Kidney capillary endothelial cell (primary cell): ENCODE results near the gene LCN10.
A peak's percentile ranks its signal among the peaks of the same experiment; 100 is the strongest.
"Not testable (repeated sequence)": the region's sequence is repeated elsewhere in the genome, so short reads cannot be mapped to it uniquely, and the experiment has no call there.

Source experiments
- DNase-seq: peaks from one replicate; pipeline ENCODE4 v3.0.0-alpha.2; 2018; ENCODE audit warnings: low spot score

The LCN10 gene

DNA sequence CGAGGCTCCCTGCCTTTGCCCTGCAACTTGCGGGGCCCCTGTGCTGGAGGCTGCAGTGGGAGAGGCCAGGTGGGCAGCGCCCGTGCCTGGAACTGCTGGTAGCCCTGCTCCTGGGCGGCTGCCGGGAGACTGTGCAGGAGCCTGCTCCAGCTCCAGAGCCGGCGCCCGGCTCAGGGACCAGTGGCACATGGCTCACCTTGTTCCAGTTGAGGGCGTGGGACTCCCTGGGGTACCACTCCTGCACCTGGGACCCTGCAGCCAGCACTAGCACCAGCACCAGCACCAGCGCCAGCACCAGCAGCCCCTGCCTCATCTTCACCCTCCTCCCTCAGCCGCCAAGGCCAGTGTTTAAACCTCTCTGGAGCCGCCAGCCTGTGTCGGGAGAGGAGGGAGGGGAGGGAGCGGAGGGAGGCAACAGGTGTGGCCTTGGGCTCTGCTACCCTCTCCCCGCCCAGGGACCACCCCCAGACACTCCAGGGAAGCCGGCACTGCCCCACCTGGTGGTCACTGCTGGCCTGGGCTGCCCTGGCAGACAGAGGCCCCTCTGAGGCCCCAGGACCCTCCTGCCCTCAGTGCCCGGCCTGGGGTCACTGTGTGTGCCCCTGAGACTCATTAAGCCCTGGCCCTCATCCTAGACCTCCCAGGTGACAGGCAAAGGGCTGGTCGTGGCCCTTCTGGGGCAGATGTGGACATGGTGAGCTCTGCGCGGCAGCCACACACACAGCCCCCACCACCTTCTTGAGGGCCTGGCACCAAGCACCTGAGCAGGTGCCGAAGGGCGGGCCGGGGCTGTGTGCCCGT is at the start of gene LCN10:
Gene LCN10, minus strand, starts transcription at position 350 of the 801 bp plus-strand sequence. Its CDS starts 37 bp downstream, at position 313.
- no peak for DNase-seq

DNA sequence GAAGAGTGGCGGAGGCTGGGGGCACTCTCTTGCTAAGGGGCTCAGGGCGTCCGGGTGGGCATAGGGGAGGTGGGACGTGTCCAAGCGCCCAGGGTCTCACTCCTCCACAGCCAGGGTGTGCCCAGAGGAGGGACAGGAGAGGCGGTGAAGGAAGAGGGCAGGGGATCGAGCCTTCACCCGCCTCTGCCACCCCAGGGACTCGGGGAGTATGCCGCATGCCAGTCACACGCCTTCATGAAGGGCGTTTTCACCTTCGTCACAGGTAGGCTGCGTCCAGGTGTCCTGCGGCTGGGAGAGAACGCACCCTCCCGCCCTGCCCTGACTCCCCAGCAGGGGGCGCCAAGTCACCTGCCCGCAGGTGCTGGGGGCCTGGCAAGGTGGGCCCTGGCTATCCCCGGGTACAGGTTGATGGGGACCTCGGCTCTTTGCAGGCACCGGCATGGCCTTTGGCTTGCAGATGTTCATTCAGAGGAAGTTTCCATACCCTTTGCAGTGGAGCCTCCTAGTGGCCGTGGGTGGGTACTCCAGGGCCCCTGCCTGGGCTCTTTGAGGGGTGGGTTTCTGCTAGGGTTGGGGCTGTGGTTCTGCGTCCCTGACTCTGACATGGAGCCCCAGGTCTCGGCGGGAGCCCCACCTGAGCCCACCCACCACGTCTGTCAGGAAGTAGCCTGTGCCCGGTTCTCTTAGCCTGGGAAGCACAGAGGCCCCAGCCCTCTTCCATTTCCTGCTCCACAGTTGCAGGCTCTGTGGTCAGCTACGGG is 49.0 kb upstream of the LCN10 start:
- DNase-seq = no peak

DNA sequence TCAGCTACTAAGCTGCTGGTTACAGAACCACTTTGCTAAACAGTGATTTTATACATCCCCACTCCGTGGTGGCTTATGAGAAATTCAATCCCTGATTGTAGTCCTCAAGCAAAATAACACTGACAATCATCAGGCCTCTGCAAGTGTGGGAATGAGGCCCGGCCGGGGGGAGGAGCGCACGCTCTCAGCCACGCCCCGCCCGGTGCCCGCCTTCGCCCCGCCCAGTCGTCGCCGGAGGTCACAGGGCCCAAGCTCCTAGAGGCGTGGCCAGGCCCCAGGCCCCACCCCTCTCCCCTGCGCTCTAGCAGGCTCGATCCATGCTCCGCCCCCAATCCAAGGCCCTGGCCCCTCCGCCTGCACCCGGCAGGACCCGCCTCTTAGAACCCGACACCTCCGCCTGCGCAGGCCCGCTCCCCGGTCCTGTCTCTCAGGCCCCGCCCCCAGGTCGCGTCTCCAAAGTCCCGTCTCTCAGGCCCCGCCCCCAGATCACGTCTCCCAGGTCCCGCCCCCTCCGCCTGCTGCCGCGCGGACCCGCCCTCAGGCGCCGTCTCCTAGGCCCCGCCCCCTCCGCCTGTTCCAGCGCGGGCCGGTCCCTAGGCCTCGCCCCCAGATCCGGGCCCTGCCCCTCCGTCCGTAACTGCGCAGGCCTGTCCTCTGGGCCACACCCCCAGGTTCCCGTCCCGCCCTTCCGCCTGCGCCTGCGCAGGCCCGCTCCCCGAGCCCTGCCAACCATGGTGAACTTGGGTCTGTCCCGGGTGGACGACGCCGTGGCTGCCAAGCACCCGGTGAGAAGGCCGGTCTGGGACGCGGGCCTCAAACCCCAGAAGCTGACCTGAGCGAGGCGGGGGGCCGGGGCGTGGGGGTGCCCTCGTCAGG is 48.1 kb upstream of the LCN10 start, which contains the start of gene TMEM141:
Gene TMEM141, plus strand, starts transcription at position 705 of the 876 bp plus-strand sequence. Its CDS starts 27 bp downstream, at position 732.
- peak; percentile 99 for DNase-seq

DNA sequence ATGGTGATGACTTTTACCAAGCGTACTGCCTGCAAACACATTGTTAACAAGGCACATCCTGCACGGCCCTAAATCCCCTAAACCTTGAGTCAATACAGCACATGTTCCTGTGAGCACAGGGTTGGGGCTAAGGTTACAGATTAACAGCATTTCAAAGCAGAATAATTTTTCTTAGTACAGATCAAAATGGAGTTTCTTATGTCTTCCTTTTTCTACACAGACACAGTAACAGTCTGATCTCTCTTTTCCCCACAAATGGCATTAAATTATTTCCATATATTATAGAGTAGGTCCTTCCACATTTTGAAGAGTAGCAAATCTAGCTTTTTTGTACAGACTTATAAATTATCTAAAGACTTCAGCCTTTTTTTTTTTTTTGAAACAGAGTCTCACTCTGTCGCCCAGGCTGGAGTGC is 46.8 kb upstream of the LCN10 start:
- no peak for DNase-seq

DNA sequence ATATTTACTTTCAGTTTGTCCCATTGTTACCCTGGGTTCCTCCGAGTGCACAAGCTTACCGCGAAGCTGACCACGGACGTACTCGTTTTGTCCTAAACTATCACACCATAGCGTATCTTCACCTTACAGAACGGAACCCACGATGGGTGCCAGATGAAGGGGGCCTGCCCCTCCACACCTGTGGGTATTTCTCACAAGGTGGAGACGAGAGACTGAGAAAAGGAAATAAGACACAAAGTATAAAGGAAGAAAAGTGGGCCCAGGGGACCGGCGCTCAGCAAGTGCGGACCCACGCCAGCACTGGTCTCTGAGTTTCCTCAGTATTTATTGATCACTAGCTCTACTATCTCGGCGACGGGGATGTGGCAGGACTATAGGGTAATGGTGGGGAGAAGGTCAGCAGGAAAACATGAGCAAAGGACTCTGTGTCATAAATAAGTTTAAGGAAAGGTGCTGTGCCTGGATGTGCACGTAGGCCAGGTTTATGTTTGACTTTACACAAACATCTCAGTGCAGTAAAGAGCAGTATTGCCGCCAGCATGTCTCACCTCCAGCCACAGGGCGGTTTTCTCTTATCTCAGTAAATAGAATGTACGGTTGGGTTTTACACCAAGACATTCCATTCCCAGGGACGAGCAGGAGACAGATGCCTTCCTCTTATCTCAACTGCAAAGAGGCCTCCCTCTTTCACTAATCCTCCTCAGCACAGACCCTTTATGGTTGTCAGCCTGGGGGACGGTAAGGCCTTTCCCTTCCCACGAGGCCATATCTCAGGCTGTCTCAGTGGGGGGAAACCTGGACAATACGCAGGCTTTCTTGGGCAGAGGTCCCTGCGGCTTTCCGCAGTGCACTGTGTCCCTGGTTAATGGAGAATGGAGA is 46.1 kb upstream of the LCN10 start:
- not testable (repeated sequence) for DNase-seq

DNA sequence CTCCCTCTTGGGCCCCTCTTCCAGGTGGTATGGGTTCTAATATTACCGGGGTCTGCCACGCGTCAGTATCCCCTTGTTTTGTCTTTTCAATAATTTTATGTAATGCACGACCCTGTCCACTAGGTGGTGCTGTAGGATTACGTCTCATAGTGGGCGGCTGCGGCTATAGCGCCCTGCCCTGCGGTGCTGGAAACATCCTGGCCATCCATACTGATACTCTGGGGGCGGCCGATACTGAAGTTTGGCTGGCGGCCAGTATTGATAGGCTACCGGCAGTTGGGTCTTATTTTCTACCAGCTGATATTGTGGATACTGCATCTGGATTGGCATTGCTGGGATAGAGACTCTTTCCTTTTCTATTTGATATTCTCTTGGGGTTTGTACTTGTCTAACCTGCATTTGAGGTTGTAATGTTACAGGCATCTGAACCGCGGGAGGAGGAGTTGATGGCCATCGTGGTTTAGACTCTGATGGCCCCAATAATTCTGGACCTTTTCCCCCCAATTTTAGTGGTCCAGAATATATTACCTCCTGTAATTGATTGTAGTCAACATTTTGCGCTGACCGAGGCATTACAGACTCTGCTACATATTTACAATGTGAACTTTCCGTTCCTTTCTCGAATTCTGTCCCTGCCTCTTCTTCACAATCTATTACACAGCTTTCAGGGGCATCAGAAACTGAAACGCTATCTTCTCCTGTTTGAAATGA is 45.1 kb upstream of the LCN10 start:
- DNase-seq = peak; percentile 69

DNA sequence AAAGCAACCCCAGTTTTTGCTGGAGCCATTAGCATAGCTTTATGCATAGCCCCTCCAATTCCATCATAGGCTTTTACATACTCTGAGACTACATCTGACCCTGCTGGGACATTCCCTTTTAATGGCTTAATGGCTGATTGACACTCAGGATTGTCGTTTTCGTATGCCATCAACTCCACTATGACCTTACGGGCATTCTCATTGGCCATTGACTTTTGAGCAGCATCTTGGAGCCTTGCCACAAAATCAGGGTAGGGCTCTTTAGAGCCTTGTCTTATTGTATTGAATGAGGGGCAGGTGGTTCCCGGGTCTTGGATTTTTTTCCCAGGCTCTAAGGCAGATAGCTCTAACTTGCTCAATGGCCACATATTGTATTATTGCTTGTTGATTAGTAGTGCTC is 44.2 kb upstream of the LCN10 start:
- DNase-seq = not testable (repeated sequence)

DNA sequence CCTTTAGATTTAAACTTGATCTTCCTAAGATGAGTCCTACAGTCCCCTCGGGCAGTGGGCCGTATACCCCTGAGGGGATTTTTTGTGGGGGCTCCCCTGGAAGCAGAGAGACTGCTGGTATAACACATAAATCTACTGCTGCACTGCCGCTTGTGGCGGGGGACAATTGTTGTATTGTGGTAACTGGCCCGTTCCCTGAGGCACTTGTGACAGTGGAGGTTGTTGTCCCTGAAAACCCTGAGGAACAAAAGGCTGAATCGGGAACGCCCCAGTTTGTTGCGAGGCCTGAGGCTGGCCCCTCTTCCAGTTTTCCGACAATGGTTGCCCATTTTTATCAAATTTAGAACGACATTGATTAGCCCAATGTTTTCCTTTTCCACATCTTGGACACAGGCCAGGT is 43.7 kb upstream of the LCN10 start:
- no peak for DNase-seq

DNA sequence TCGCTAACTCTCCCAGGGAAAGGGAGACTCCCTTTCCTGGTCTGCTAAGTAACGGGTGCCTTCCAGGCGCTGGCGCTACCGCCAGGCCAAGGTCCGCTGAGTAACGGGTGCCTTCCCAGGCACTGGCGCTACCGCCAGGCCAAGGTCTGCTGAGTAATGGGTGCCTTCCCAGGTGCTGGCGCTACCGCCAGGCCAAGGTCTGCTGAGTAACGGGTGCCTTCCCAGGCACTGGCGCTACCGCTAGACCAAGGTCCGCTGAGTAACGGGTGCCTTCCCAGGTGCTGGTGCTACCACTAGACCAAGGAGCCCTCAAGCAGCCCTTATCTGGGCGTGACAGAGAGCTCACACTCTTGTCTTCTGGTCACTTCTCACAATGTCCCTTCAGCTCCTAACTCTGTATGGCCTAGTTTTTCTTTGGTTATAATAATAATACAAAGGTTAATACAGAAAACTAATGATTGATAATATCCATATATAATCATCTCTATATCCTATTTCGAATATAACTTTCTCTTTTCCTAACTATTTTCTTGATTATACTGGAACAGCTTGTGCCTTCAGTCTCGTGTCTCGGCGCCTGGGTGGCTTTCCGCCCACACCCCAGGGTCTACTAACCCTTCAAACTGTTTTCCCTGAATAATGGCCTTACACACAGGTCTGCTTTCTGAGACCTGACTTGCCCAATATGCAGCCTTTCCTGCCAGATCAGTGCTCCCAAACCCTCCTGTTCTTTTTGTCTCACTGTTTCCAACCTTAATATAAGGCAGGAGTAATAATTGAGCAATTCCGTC is 43.0 kb upstream of the LCN10 start:
- not testable (repeated sequence) for DNase-seq

DNA sequence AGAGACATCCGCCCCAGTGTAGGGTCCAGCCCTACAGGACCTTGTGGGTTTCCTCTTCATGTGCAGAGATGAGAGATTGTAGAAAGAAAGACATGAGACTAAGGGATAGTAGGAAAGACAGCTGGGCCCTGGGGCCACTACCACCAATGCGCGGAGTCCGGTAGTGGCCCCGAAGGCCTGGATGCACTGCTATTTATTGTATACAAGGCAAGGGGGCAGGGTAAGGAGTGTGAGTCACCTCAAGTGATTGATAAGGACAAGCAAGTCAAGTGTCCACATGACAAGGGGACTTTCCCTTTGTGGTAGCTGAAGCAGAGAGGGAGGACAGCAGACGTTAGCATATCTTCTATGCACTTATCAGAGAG is 42.2 kb upstream of the LCN10 start:
- no peak for DNase-seq

DNA sequence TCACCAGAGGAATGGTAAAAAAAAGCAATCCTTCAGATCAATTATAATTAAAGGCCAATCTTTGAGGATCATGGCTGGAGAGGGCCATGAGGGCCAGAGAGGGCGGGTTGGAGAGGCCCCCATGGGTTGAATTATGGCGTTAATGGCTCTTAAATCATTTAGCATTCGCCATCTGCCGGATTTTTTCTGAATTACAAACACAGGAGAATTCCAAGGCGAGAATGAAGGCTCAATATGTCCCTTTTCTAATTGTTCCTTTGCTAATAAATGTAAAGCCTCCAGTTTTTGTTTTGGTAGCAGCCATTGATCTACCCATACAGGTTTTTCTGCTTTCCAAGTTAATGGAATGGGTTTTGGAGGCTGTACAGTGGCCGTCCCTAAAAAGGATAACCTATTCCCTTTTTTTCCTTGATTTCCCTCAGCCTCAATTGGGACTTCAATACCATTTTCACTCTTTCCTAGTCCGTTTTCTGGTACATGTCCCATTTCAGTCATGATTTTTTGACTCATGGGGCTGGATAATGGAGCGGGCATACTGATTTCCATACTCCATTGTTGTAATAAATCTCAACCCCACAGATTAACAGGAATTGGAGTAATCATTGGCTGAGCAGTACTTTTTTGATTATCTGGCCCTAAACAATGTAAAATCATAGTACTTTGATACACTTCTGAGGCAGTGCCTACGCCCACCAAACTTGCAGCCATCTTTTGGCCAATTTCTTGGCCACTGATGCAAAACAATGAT is 41.7 kb upstream of the LCN10 start:
- DNase-seq = no peak

DNA sequence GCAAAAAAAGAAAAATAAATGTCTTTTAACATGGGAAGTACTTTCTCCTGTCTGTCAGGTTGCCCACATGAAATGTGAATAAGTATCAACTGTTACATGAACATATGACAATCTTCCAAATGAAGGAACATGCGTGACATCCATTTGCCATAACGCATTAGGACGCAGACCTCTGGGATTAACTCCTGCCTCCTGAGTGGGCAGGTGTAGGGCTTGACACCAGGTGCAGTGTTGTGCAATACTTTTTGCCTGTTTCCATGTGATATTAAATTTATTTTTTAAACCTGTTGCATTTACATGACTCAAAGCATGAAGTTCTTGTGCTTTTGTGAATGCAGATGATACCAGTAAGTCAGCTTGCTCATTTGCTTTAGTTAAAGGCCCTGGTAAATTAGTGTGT is 39.7 kb upstream of the LCN10 start:
- no peak for DNase-seq

DNA sequence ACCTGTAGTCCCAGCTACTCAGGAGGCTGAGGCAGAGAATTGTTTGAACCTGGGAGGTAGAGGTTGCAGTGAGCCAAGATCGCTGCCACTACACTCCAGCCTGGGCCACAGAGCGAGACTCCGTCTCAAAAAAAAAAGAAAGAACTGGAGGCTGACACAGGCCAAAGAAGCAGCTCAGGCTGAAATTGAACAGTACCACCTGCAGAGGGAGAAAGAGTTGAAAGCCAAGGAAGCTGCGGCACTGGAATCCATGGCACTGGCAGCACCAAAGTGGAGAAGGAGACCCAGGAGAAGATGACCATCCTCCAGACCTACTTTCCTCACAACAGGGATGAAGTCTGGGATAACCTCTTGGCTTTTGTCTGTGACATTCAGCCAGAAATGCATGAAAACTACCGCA is 37.1 kb upstream of the LCN10 start:
- DNase-seq = no peak

DNA sequence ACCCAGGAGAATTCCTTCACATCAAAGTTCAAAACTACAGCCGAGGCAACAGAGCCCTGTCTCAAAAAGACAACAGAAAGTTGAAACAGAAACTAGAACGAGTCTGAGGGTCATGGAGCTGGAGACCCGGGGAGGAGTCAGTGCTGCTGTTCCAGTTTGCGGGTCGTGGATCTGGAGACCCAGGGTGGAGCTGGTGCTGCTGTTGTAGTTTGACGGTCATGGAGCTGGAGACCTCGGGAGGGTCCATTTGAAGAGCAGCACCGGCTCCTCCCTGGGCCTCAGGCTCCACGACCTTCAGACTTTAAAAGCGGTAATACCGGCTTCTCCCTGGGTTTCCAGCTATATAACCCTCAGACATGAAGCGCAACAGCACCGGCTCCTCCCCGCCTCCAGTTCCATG is 34.6 kb upstream of the LCN10 start:
- no peak for DNase-seq

DNA sequence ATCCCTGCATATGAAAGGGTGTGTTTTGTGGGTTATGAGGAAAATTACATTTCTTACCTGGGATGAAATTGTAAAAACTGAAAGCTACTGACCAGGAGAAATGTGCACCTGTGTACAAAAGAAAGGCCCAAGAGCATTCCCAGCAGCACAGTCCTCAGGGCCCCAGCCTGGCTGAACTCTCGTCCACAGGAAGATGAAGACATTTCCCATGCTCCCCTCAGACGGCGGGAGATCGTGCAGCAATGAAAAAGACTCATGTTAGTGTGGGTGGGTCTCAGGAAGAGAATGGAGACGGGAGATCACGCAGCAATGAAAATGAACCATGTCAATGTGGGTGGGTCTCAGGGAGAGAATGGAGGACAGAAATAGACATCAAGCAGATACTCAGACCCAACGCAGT is 34.2 kb upstream of the LCN10 start:
- no peak for DNase-seq

DNA sequence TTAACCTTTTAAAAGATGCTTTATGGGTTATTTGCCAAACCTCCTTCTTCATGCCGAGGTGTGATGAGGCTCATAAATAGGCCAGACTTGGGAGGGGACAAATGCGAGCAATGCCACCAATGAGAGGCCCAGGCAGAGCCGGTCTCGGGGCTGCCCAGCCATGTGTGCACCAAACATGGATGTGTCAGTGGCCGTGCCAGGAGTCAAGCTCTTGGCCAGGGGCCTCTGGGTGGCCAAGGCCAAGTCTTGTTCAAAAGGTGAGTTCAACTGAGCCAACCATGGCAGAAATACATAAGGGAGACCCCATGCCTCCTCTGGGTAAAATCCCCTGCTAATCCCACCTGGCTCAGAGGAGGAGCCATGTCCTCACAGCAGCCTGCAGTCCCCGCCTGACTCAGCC is 32.5 kb upstream of the LCN10 start:
- DNase-seq = no peak

DNA sequence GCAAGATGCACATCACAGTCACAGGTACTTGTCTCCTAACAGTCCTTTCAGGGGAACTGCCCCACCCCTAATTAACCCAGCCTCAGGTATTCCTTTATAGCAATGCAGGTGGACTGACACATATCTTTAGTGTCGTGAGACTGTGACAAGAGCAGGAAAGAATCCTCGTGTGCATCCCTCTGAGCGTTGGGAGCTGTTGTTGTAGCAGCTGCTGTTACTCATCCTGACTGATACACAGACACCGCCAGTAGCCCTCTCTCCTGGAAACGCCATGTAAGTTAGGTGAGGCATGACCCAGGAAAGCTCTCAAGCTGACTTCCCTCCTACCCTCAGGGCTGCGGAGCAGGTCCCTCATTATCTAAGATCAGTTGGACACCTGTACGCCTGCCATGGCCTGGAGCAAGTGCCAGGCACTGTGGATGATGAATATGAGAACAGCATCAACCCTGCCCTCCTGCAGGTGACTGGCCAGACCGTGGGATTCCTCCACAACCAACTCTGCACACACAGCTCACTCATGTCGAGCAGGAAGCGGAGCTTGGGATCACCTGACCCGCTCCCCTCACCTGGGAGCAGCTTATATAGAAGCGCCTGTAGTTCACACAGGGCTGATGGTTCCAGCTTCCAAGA is 31.8 kb upstream of the LCN10 start:
- no peak for DNase-seq

DNA sequence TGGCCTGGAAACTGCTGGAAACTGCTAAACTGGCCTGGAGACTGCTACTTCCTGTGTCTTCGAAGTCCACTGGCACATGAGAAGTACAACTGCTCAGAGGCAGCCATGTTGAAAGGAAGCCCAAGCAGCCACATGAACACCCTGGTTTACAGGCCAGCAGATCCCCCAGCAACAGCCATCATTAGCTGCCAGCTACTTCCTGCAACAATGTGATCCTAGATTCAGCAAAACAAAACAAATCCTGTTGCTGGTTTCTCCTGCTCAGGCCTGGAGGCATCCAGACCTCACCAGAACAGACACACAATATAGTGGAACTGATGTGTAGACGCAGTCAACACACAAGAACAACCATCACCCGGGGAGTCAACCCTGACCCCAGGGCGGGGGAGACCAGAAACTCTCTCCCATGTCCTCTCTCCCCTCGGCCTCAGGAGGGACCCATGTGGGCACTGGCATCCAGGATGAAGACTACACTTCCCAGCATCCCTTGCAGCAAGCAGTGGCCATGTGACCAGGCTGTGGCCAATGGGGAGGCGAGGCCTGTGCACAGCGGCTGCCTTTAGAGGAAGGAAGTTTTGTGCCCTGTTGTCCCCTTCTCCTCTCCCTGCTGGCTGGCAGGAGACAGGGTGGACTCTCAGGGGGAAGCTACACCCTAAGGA is 30.8 kb upstream of the LCN10 start:
- no peak for DNase-seq
